Hematopoietic multipotent progenitor cell (in vitro differentiated cells): Measurements from ENCODE around the gene ING5. TPM values are rescaled to one million over a fixed set of nuclear protein-coding genes. Genes with fewer than 3 reads are reported as not detected.
"Not testable (repeated sequence)": the region's sequence is repeated elsewhere in the genome, so short reads cannot be mapped to it uniquely, and the experiment has no call there.

Source experiments
- DNase-seq, 3 donors: peaks; one replicate each; pipeline ENCODE4 v3.0.0-alpha.2; 2011 to 2015; ENCODE audit warnings: low read depth in 2 of 3, low spot score in 2 of 3
- total RNA-seq: library from RNA; depleted of rRNA; stranded (reverse); fragments of >200 nt; gene quantifications from one replicate; pipeline ENCODE4 v1.2.3, GENCODE V29; 2012

ING5 gene
- total RNA-seq, 1 donor = 43.9 TPM

- no peak for DNase-seq
Observed at GRCh38 chr2:241736111-241736510, 34.3 kb downstream of the ING5 start.

- DNase-seq = no peak
Observed at GRCh38 chr2:241738040-241738686, 36.3 kb downstream of the ING5 start.

GRCh38 chr2:241739177-241739576 lies 37.3 kb downstream of the ING5 start:
- DNase-seq = no peak

GRCh38 chr2:241739651-241740050 lies 37.8 kb downstream of the ING5 start:
- peak in 2 of 3 donors; percentile 9 to 17 for DNase-seq

GRCh38 chr2:241741016-241741415 lies 39.2 kb downstream of the ING5 start:
- DNase-seq = peak in 2 of 3 donors; percentile 65 to 78

- DNase-seq = no peak
Observed at GRCh38 chr2:241742320-241742939, 40.6 kb downstream of the ING5 start.

- not testable (repeated sequence) for DNase-seq
Observed at GRCh38 chr2:241743008-241743407, 41.2 kb downstream of the ING5 start.

GRCh38 chr2:241743620-241744019 lies 41.8 kb downstream of the ING5 start:
- no peak for DNase-seq

GRCh38 chr2:241744028-241744754 lies 42.4 kb downstream of the ING5 start:
- no peak for DNase-seq

- DNase-seq = no peak
Observed at GRCh38 chr2:241745276-241745675, 43.4 kb downstream of the ING5 start.

GRCh38 chr2:241746084-241746483 lies 44.2 kb downstream of the ING5 start:
- no peak for DNase-seq

- DNase-seq = no peak
Observed at GRCh38 chr2:241748468-241749256, 46.8 kb downstream of the ING5 start.

- no peak for DNase-seq
Observed at GRCh38 chr2:241750076-241750840, 48.4 kb downstream of the ING5 start.

- DNase-seq = no peak
Observed at GRCh38 chr2:241751152-241751551, 49.3 kb downstream of the ING5 start.

- DNase-seq = no peak
Observed at GRCh38 chr2:241751776-241752175, 49.9 kb downstream of the ING5 start.

GRCh38 chr2:241752253-241752652 lies 50.4 kb downstream of the ING5 start:
- no peak for DNase-seq

- DNase-seq = no peak
Observed at GRCh38 chr2:241752689-241753276, 50.9 kb downstream of the ING5 start.

GRCh38 chr2:241753493-241753892 lies 51.7 kb downstream of the ING5 start:
- DNase-seq = no peak

- DNase-seq = no peak
Observed at GRCh38 chr2:241754042-241754441, 52.2 kb downstream of the ING5 start.

GRCh38 chr2:241755166-241755565 lies 53.3 kb downstream of the ING5 start:
- DNase-seq = no peak
